ENCODE measurements around the gene NOTCH4. TPM values are rescaled to one million over a fixed set of nuclear protein-coding genes. Genes with fewer than 3 reads are reported as not detected.

Gene NOTCH4
- total and polyA plus RNA-seq, 9 of the 15 experiments (the other 6 are each of a cell fraction or from before 2014, with no cell fraction given), result 0.24 to 4.3 (median 1.7) TPM

- TF ChIP-seq RBM17 (IDR thresholded peaks at IDR 0.05; ENCODE audit: borderline replicate concordance, low read depth, low read length) (no peak), ZNF584 (CRISPR knock-in tag; IDR thresholded peaks at IDR 0.05; ENCODE audit: low read depth) (no peak), HNRNPUL1 (IDR thresholded peaks at IDR 0.05; ENCODE audit: low read length) (peak; percentile 84; the same call in 1 of the 2 replicates), MIER1 (IDR thresholded peaks at IDR 0.05; ENCODE audit: low read depth) (0 out of 2 replicates have a peak, but pooled peaks have one; percentile 39), ZNF77 (CRISPR knock-in tag; IDR thresholded peaks at IDR 0.05) (no peak), PYGO2 (tag; IDR thresholded peaks at IDR 0.05) (no peak), STAT5B (CRISPR knock-in tag; IDR thresholded peaks at IDR 0.05) (no peak), LARP7 (IDR thresholded peaks at IDR 0.05) (no peak), CCAR2 (IDR thresholded peaks at IDR 0.05; ENCODE audit: low read depth, low read length) (no peak), GTF2F1 (IDR thresholded peaks at IDR 0.05; ENCODE audit: low read depth, low read length) (0 out of 2 replicates have a peak, but pooled peaks have one; percentile 13), ELK1 (CRISPR knock-in tag; IDR thresholded peaks at IDR 0.05) (no peak), XRCC5 (IDR thresholded peaks at IDR 0.05; ENCODE audit: low read depth, low read length) (no peak; the same call in 1 of the 2 replicates), NEUROD1 (IDR thresholded peaks at IDR 0.05; ENCODE audit: borderline replicate concordance, low read depth, low read length, partially characterized antibody) (no peak), ZNF165 (CRISPR knock-in tag; IDR thresholded peaks at IDR 0.05; ENCODE audit: borderline replicate concordance) (no peak), THRA (IDR thresholded peaks at IDR 0.05) (no peak), ETV1 (tag; conservative IDR thresholded peaks at IDR 0.05; ENCODE audit: low read depth) (no peak; the same call in 1 of the 2 replicates), ZNF274 (IDR thresholded peaks at IDR 0.05; ENCODE audit: borderline replicate concordance, low read depth, low read length) (no peak), KLF16 (IDR thresholded peaks at IDR 0.05) (0 out of 2 replicates have a peak, but pooled peaks have one; percentile 11), POLR2AphosphoS2 (IDR thresholded peaks at IDR 0.05; ENCODE audit: low read length) (no peak), ARID3B (CRISPR knock-in tag; IDR thresholded peaks at IDR 0.05; ENCODE audit: borderline replicate concordance) (no peak), GATAD2A (IDR thresholded peaks at IDR 0.05) (no peak), ELK3 (CRISPR knock-in tag; IDR thresholded peaks at IDR 0.05) (no peak), NFRKB (IDR thresholded peaks at IDR 0.05; ENCODE audit: low read depth) (peak; percentile 69; the same call in 1 of the 2 replicates), DMBX1 (CRISPR knock-in tag; IDR thresholded peaks at IDR 0.05; ENCODE audit: borderline replicate concordance) (0 out of 2 replicates have a peak, but pooled peaks have one; percentile 12), KDM5B (IDR thresholded peaks at IDR 0.05; ENCODE audit: insufficient replicate concordance, low read depth, low read length) (no peak)
These were observed 28.8 kb downstream of the NOTCH4 start (continued) for GRCh38 chr6:32194825-32195651.

Data from K562 (cell line).